NCI-H524 treated with DMSO at 0.1 percent for 48 hours (cell line): ENCODE data around the gene TAF5L.
A peak's percentile ranks its signal among the peaks of the same experiment; 100 is the strongest.

Experiments
- DNase-seq: peaks from one replicate; lab custom pipeline; 2025; lab: John Stamatoyannopoulos, UW

TAF5L gene

DNA sequence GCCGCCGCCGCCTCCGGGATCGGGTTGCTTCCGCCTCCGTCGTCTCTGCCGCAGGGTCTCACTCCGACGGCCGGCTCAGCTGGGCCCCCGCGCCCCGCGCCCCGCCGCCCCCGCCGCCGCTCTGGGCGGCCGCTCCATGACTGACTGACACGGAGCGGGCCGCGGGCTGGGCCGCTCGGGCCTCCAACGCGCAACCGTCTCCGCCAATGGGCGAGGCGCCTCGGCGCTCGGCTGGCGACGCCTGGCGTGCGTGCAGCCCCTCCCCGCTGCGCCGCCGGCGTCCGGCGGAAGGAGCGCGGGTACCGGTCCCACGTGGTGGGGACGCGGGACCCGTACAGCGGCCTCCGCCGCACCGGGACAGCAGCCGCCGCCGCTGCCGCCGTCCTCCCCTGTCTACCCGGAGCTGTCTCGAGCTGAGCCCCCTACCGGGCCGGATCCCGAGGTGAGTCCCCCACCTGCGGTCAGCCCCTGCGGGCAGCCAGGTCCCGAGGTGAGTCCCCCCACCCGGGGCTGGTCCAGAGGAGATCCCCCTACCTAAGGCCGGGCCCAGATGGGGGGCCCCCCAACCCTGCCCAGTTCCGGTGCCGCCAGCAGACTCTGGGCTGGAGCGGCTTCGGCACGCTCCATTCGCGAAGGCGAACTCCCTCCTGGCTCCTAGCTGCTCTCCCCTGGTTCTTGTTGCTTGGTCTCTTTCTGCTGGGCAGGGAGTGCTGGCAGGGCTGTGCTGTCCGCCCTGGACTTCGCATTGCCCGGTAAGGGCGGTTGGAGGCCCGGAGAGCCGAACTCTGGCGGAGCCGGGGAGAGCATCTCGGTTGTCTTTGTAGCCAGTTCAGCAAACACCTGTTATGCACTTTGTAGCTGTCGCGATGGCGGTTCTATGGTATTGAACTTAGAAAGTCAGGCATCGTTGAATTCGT lies at the start of gene TAF5L, which contains the start of gene URB2:
Gene TAF5L (minus strand): TSS at position 208 of the 917 bp plus-strand sequence. CDS start 11,640 bp downstream, outside the sequence.
Gene URB2 (plus strand): TSS at position 333 of the 917 bp plus-strand sequence. CDS start 1,387 bp downstream, outside the sequence.
- DNase-seq = no peak

DNA sequence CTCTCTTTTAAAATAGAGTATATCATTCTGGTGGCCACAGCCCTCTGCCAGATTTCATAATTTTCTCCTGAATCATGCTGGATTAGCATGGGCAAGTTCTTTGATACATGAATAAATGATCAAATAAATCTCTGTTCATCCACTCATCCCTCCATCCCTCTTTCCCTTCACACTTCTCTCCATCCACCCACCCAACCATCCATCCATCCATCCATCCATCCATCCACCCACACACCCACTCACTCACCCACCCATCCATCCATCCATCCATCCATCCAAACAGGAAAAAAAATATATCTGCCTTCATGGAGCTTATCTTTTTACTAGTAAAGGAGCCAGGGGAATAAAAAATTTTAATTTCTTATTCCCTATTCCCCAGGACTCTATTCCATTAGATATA lies 49.5 kb upstream of the TAF5L start:
- DNase-seq = no peak

DNA sequence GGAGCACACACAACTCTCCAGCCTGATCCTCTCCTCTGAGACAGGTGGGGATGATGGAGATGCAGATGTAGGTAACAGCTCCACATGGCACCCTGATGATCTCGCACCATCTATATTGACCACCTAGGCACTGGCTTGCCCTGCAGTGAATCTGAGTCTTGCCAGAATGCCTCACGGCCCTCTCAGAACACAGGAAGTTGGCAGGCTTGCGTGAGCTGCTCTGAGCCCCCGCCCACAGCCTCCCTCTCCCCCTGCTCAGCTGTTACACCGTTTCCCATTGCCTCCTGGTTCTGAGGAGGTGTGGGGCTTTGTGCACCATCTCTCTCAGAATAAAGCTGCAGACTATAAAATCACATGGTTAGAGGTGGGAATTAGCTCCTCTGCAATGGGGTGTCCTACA lies 48.1 kb upstream of the TAF5L start:
- DNase-seq = no peak

DNA sequence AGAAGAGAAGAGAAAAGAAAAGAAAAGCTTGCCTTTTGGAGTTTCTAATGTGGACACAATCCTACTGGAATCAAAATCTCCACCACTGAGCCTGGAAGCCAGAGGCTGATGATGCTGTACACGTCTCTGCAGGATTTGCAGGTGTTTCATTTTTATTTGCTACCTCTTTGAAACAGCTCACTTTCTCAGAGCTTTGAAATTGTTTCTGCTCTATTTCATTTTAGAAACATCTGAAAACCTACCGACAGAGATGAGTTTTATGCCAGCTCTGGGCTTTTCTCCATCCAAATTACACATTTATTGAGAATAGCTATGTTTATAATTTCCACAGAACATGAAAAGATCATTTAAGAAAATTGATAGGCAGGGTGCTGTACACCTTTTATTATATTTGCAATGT lies 46.3 kb upstream of the TAF5L start:
- DNase-seq = no peak

DNA sequence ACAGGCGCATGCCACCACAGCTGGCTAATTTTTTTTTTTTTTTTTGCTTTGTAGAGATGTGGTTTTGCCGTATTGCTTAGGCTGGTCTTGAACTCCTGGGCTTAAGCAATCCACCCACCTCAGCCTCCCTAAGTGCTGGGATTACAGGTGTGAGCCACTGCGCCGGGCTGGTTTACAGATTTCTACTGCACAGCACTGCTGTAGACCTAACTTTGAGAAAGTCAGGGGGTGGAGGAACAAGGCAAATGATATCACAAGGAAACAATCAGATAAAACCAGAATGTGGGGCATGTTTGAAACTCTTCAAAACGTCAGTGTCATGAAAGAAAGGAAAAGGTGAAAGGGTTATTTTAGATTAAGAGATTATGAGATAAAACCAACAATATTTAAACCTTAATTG lies 45.4 kb upstream of the TAF5L start:
- no peak for DNase-seq

DNA sequence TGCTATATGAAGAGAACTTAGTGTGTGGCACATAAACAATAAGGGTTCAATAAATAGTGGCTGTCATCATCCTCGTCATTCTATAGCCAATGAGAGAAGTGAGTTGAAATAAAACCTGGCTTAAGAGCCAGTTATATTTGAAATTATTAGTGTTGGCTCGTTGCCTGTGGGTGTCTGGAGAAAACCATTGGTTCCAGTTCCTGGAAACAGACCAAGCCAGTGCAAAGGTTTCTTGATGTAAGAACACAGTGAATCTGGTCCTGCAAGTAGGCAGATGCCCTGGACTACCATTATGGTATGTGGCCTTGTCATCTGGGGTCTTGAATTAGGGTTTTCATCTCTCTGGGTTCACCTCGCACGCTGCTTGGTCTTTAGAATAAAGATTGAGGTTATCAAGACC lies 43.4 kb upstream of the TAF5L start:
- no peak for DNase-seq

DNA sequence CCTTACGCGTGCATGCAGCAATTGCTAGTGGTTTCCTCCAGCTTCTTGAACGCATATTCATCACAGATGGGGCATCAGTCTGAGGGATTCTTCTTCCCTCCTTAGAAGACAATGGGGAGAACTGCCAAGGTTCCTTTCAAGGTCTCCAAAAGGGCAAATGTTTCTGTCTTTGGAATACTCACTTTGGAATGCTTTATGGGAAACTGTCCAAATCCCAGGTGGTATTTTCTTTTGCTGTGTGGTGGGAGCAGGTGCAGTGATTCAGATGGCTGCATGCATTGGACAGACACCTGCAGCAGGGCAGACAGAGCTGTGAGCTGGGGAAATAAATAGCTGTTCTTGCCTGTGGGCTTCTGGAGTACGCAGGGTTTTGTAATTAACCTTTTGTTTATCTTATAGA lies 40.7 kb upstream of the TAF5L start:
- DNase-seq = no peak

DNA sequence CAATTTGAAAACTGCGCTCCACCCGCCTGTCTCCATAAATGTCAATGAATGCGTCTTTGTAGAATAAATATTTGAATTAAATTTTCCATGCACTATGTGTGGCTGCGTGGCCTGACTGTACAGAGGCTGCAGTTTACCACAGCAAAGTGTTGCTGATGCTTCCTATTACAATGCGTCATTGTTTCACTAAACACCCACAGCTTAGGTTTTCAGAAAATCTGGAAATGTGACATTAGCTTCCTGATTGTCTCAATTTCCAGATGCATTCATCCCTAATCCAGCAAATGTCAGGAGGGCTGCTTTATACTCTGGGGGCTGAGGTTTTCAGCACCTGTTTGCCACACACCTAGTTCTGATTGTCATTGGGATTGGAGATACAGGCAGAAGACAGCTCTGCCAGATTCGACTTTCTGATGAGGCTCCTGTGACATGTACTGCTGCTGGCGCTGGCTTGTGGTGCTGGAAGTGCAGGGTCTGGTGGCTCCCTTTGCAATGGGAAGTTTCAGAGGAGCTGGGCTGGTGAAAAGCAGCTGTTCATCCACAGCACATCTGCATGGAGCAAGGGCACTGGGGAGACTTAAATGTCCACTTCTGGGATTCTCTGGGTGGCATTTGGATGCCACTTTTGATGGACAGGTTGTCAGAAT lies 40.1 kb upstream of the TAF5L start:
- DNase-seq = no peak

DNA sequence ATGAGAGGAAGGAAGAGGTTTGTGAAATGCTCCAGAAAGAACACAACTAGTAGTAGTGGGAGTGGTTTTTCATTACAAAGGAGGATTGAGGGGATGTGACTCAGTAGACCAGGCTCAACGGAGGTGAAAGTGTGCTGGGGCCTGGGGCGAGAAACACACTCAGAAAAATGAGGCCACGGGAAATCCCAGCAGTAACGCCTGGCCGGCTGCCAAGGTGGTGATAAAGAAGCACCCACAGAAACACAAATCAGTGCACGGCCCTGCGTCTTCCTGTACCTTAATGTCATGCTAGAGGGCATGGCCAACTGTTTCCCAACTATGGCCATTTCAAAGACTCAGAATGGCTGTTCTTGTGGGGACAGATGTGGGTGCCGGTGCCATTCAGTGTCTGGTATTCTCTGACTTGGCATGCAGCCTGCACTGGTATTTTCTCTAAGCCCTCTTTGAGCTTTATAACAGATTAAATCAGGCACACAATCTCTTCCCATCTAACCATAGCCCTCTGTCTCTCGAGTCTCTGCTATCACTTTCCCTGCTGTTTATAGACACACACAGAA lies 38.3 kb upstream of the TAF5L start:
- no peak for DNase-seq

DNA sequence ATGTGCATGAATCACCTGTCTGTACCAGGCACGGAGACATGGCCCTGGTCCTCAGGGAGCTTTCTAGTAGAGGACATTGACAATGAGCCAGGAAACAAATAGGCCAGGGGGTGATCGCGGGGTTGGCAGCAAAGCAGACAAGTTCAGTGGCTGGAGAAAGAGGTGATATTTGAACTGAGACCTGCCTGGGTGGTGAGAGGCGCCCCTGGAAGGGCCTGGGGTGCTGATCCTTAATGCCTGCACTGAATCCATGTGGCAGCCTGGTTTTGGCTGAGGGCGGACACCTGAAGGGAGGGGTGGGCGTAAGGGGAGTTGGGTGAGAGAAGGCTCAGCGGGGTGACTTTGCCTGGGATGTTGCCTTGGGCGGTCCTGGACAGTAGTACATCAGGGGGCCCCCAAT lies 36.0 kb upstream of the TAF5L start:
- DNase-seq = no peak

DNA sequence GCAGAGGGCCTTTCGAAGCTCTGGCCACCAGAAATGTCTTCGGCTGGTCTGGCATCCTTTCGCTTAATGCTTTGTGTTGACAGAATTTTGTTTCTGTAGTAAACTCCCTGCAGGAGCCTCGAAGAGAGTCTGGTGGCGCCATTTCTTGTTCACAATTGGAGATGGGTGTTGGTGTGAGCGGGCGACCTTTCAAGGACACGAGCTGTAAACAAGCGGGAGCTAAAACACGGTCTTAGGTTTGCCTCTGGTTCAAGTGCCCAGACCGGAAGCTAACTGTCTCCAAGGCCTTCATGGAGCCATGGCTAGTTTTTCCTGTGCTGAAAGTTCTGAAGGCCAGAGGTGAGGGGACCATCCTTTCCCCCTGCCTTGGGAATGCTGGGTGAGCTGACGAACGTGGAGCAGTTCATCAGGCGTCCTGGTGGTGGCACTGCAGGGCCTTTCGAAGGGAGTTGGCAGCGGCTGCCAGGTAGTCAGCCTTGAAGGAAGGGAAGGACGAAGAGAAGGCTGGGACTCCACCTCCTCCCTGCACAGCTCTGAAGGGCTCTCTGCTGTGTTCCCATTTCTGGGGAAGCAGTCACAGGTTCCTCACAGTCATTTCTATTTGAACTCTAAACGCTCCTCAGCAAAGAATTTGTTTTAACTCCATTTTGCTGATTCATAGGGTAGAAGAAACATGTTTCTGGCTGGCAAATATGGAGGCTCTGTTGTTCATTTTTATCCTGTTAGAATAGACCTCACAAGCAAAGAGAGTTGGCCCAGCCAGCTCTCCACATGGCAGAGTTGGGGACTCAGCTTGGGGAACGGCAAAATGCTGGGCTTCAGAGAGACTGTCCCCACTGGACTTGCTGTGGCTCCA lies 35.3 kb upstream of the TAF5L start:
- DNase-seq = no peak

DNA sequence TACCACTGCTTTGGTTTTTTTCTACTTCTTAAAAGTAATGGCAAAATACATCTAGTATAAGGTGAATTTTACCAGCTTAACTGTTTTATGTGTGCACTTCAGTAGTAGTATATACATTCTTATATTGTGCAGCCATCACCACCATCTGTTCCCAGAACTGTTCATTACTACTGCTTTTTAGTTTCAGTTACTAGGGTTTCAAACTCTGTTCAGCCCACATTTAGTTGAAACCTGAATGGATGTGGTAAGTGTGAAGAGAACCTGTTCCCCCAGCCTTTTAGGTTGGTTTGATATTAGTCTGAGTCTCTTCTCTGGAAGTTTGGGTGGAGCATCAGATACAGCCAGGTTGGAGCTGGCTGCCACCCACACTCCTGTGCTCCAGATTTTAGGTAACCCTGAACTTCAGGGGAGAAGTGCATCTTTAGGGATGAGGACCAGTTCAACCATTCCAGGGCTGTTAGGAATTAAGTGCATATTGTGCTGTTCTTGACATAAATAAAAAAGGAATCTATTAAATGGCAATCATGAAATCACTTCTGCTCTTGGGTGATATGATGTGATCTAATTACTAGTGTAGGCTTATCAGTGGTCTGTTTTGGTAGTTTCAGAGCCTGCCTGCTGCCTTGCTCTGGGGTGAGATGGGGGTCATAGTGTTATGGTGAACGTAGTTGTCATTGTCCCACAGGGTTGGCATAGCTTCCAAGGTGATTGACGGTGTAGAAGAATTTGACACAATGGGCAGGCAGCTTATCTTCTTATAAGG lies 32.3 kb upstream of the TAF5L start:
- DNase-seq = no peak

DNA sequence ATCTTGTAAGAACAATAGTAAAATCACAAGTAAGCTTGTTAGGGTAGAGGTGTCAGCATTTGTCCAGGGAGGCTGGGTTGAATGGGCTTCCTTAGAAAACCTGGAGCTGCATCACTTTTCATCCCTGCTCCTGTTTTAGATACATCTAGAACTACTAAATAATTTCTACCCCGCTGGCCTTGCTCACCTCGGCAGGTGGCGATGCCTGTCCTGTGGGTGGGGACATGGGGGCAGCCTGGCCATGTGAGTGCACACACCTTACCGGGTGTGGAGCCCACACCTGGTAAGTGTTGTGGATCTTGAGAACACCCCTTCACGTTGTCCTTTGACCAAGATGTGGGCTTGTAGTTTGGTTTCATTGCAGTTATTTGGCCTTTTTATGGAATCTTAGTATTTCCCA lies 29.9 kb upstream of the TAF5L start:
- no peak for DNase-seq

DNA sequence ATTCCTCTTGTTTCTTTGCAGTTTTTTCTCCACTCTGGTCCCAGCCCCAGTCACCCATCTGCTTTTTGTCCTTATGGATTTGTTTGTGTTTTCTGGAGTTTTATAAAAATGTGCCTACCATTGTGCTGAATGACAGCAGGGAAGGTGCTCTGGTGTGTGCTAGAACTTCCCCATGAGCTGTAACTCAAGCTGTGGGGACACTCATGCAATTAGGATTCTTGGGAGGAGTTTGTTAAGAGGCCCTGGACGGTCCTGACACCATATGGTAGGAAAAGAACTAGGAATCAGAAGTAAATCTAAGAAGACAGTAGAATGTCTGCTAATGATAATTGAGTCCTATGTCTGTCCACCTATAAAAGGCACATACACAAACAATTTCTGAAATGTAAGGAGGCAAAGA lies 27.5 kb upstream of the TAF5L start:
- peak; percentile 7 for DNase-seq

DNA sequence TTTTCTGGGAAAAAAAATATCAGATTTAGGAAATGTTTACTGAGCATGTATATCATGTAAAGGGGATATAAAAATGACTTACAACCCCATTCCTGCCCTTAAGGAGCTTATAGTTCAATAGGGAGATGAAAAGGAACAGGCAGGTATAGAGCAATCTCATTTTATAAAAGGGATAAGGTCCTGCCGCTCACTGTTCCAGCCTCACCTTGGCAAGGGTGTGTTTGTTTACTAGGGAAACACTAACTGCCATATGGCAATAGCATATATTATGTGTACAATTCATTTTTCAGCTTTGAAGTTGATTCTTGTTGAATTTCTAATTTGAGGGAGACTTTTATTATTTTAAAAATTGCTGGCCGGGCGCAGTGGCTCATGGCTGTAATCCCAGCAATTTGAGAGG lies 25.6 kb upstream of the TAF5L start:
- DNase-seq = no peak

DNA sequence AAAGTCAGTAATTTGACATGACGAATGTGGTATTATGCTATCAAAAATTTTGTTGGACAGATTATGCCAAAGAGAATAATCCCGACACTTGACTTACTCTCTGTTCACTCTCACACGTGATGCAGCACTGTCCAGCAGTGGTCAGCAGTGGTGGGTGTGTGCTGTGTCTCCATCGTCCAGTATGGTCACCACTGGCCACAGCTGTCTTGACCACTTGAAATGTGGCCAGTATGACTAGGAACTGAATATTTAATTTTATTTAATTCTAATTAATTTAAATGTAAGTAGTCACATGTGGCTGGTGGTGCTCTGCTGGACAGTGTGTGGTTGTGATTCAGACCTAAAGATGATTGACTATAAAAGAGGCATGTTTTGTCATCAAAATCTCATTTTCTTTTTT lies 24.1 kb upstream of the TAF5L start:
- no peak for DNase-seq

DNA sequence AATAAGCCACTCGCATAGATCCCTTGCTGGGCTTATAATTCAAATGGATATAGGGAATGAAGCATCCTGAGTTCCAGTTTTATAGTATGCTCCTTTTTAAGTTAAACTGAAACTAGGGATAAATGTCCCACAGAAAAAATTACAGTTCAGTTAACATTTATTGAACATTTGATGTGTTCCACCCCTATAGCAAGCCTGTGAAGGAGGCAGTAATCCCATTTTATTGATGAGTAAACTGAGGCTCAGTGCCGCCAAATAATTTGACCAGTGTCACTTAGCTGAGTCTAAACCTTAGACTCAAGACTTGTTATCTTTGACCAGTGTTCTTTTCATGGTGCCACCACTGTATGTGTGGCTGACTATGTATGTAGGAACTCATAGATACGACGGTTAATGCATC lies 22.5 kb upstream of the TAF5L start:
- no peak for DNase-seq

DNA sequence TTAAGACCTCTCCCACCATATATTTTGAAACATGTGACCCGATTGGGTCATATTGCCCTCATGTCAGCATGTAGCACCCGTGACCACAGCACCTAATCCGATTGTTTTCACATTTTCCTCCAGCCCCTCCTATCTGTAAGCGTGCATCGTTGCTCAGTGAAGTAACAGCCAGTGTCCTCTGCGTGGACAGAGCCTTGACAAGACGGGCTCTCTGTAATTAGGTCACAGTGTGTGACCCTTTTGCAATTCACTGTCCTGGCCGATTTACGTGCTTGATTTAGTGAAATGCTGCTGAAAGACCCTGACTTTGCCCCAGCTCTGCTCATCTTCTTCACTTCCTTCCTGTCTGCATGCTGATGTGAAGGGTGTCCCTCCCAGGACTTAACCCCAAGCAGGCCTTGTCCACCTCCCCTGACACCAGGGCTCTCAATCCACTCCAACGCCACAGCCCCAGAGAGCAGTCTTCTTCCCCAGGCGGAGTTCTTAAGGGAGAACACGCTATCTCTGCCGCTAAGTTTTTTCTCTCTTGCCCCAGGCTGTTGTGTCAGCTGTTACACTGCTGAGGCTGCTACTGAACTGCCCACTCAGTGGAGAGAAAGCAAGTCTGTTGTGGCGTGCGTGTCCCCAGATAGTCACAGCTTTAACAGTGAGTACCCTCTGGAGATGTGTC lies 19.5 kb upstream of the TAF5L start:
- no peak for DNase-seq

DNA sequence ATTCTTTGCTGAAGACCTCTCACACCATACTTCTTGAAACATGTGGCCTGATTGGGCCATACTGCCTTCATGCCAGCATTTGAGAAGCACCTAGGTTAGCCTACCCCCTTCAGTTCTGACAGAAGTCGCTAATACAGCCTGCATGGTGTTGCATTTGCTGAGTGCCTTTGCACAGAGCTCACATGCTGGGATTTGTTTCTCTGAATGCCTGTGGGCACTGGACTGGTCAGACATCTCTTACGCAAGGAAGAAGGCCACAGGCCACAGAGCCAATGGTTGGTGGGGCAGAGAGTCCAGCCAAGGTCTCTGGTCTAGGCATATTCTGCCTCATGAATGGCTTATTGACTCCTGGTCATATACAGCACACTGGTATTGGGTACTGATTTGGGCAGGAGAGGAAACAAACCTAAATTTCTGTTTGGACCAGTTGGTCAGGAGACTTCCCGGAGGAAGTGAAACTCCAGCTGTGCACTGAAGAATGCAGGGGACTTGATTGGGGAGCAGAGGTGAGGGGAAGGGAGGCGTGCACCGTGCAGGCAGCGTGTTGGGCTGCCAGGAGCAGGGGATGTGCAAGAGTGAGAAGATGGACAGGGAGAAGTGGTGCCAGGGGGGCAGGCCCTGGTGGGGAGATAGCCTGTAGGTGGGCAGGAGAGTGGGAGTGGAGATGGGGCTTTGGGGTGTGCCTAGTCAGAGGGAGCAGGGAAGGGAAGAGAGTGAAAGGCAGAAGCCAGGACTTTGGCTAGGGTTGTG lies 18.2 kb upstream of the TAF5L start:
- no peak for DNase-seq

DNA sequence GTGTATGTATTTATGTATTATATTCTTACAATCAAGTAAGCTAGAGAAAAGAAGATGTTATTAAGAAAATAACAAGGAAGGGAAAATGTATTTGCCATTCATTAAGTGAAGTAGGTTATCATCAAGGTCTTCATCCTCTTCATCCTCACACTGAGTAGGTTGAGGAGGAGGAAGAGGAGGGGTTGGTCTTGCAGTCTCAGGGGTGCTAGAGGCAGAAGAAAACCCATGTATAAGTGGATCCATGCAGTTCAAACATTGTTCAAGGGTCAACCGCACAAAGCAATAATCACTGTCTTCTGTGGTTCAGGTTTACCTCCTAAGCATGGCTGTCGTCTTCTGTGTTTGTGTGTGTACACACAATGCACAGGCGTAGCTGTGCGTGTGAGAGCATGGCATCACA lies 17.0 kb upstream of the TAF5L start:
- DNase-seq = no peak
